GF-D8 (cell line): ENCODE measurements around the gene CBLB.
"Not testable (repeated sequence)": the region's sequence is repeated elsewhere in the genome, so short reads cannot be mapped to it uniquely, and the experiment has no call there.

Experiments used
- DNase-seq: peaks from one replicate; lab custom pipeline; 2025; lab: John Stamatoyannopoulos, UW

CBLB gene

DNA sequence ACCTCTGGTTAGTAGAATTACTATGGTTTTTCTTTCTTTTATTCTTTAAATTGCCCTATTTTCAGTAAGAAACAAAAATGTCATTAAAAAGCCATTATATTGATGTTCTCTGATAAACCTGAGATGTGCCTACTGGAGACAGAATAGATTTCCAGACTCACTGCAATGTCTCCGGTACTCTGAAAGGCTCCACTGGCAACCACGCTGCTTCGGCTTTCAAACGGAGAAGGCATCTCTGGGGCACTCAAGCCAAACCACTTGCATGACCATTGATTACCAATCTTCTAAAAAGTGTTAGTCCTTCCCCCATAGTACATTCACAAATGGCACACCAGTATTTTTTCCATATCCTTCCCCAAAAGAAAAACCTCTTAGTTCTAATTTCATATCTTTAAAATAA, 82.6 kb downstream of the CBLB start:
- DNase-seq = no peak

DNA sequence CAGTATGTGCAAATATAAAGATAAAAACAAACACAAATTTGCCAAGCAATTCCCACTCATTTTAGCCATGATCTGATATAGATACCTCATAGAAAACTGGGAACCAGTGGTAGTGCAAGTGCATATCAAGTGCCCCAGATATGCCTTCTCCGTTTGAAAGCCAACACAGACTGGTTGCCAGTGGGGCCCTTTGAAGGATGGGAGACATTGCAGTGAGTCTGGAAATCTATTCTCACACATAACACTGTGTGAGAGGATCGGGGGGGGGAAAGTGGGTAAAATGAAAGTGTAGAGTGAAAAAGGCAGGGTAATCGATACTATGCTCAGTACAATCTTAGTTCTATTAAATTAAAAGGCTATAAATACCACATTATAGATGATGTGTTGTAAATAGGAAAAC, 83.0 kb downstream of the CBLB start:
- DNase-seq = no peak

DNA sequence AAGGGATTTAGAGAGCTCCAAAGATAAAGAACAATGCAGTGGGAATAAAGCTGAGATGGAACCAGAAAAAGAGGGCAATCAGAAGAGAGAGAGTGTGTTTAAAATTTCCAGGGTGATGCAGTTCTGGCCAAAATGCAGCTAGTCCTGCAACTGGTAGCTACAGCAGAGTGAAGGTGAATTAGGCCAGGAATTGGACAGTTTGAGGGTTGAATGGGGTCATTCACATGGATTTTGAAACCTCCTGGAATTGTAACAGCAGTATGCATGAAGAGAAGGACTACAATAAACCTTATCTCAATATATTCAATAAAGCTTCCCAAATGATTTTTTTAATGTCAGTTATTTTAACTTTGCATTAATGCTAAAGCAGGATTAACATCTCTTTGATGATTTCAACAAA, 85.2 kb downstream of the CBLB start:
- DNase-seq = no peak

DNA sequence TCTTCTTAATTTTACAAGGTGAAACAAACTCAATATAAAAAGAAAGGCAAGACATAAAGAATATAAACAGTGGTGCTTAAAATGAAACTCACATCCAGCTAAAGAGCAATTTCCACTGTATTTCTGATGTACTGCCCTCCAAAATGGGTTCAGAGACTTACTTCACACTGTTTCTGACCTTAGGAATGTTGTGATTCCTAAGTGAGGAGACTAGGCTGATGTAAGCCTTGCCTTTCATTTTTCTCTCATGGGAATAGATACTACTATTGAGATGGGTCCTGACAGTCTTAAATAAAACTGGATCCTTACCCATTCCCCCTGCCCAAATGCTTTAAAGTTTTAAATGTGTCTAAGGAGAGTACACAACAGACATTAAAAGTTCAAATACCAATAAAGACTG, 86.9 kb downstream of the CBLB start:
- no peak for DNase-seq

DNA sequence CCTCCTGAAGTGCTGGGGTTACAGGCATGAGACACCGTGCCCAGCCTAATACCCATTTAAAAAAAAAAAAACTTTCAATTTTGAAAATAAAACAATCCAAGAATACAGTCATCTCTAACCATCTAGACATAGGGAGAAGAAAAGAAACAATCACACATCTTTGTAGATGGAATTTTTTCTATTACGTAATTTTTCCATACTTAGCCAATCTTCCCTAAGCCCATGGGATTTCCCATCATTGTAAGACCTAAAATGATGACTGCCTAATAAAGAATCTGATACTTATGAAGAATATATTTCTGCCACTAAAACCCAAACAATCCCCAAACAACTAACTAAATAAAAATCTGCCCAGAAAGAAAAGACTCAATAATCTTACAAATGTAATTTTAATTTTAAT, 88.7 kb downstream of the CBLB start:
- DNase-seq = no peak

DNA sequence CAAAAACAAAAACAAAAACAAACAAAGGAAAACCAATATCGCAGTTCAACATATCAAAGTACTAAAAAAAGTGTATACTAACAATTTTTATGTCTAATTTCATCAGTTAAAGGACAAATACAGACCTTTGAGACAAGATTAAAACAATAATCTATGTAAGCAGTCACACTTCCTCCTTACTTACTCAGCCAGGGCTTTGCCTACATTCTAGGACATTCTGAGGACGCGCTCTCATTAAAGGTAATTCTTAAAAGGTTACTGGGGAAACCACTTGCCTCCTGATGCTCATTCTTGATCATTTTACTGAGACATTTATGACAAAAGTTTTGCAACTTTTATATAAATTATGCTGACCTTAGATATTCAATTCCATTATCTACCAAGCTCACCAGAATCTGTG, 93.4 kb downstream of the CBLB start:
- no peak for DNase-seq

DNA sequence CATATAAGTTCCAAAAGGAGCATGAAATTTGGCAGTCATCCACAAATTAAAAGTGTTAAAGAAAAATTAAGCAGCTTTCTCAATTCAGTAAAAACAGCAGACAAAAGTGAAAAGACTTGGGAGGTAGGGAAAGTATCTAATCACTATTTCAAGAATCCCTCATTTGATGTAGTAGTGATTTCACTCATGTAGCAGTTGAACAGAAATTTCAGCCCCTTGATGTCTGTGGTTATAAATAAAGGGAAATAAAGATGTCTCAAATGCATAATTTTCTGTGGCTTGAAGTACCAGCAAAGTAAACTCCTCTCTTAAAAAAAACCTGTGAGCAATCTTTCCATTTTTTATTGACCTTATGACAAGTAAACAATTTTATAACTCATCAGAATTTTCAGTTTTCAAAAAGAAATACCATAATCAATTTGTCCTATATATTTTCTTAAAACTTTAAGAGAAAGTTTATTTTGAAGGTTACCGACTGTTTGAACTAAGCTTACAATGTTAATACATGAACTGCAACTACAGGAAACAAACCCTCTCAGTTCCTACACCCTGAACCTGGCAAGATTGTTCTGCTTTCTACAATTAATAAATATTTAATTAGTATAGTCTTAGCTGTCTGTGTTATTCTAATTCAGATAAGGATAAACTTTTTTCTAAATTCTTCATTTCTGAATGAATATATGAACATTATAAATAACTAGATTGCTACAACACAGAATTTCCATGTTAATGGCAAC, 94.2 kb downstream of the CBLB start:
- DNase-seq = no peak

DNA sequence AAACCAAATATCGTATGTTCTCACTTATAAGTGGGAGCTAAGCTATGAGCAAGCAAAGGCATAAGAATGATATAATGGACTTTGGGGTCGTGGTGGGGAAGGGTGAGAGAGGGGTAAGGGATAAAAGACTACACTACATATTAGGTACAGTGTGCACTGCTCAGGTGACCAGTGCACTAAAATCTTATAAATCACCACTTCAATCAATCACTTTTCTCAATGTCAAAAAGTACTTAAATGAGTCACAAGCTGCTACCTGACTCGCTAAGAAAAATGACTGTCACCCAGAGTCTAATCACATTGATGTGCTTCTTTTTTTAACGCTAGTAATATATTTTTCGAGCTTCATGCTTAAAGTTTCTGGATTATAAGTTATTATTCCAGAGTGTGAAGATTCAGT, 95.5 kb downstream of the CBLB start:
- no peak for DNase-seq

DNA sequence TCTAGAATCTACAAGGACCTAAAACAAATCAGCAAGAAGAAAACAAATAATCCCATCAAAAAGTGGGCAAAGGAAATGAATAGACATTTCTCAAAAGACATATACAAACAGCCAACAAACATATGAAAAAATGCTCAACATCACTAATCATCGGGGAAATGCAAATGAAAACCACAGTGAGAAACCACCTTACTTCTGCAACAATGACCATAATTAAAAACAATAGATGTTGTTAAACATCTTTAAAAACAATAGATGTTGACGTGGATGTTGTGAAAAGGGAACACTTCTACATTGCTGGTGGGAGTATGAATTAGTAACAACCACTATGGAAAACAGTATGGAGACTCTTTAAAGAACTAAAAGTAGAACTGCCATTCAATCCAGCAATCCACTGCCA, 96.2 kb downstream of the CBLB start:
- no peak for DNase-seq

DNA sequence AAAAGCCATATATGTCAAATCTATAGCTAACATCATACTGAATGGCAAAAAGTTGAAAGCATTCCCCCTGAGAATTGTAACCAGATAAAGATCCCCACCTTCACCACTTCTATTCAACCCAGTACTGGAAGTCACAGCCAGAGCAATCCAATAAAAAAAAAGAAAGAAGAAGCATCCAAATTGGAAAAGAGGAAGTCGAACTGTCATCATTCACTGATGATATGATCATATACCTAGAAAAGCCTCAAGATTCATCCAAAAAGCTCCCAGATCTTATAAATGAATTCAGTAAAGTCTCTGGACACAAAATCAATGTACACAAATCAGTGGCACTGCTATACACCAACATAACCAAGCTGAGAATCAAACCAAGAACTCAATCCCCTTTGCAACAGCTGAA, 97.4 kb downstream of the CBLB start:
- no peak for DNase-seq

DNA sequence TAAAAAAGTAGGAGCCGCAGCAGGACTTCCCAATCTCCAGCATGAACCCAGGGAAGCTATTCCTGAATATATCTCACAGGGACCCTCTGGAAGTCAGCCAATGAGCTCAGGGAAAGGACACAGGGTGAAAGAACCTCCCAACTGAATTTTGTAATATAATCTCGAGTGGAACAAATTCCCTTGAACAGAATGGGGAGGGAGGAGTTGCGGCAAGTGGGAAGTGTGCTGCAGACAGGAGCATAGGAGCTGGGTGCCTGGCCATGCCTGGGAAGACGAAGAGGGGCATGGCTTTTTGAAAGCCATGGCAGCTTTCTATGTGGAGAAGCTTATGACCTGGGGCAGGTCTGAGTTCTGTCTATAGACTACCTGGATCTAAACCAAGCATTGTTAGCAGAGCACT, 98.4 kb downstream of the CBLB start:
- no peak for DNase-seq

DNA sequence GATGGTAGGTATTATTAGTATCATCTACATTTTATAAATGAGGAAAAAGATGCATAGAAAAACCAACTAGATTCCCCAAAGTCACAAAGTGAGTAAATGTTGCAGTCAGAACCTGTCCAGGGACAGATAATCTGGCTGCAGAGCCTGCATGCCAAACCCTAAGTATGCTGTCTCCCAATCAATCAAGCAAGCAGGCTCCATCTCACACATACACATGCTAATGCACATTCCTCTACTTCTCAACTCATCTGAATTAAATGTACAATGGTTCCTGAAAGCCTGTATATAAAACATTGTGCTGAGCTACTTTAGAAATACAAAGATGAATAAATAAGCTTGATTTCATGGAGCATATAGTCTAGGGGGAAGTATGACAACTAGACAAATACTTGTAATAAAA, 101.0 kb downstream of the CBLB start:
- DNase-seq = no peak

DNA sequence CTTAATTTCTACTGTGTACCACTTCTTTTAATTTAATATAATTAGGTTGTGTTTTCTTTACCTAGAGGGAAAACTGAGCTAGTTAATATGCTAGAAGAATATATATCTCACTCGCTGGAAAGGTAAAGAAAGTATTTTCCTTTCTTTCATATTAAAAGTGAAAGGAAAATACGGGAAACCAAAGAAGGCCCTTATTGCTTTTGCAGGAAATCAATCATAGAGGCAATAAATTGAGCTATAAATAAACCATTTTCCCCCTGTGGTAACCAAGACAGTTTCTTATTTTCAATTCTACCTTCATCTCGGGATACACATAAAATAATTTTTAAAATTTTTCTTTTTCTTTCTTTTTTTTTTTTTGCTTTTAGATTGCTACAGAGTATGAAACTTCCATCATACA, 101.6 kb downstream of the CBLB start:
- DNase-seq = no peak

DNA sequence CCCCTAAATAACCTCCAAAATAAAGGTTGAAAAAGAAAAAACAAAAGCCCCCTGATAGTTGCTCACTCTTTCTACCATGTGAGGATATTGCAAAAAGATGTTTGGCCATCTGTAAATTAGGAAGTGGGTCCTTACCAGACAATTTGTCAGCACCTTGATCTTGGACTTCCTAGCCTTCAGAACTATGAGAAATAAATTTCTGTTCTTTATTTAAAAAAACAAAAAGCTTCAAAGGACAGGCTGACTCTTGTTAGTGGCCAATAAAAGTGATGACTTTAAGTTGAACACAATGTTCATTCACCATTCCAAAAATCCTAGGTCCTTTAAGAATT, 103.5 kb downstream of the CBLB start:
- no peak for DNase-seq

DNA sequence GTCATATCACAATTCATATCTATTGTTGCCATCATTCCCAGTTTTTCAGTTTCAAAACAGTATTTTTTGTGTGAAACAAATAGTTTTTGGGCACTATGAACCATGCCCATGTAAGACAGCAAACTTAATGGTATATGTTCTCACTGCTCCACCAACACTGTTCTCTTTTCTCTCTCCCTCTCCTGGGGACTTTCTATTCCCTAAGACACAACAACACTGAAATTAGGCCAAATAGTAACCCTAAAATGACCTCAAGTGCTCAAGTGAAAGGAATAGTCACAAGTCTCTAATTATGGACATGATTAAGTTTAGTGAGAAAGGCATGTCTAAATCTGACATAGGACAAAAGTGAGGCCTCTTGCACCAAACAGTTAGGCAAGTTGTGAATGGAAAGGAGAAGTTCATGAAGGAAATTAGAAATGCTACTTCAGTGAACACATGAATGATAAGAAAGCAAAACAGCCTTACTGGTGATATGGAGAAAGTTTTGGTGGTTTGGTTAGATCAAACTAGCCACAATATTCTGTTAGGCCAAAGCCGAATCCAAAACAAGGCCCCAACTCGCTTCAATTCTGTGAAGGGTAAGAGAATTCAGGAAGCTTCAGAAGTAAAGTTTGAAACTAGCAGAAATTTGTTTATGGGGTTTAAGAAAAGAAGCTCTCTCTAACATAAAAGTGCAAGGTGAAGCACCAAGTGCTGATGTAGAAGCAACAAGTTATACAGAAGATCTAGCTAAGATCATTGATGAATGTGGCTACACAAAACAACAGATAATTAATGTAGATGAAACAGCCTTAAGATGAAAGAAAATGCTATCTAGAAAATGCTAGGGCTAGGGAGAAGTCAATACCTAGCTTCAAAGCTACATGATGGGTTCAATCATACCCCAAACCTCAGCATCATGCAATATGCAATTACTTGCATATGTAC, 104.2 kb downstream of the CBLB start:
- DNase-seq = peak; percentile 51

DNA sequence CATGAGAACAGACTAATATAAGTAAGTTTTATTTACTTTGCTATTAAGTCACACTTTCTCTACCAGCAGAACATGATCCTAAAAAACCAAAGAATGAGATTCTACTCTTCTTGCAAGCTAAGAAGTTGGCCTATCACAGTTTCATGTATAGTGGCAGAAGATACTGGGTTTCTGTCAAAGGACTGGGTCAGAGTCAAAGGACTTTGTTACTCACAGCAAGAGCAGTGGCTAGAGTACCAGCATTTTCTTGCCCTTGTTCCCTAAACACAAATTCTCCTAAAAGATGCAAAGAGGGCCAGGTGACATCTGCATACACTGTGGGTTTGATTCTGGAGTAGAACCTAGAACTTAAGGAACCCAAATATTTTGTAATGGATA, 105.2 kb downstream of the CBLB start:
- DNase-seq = no peak

DNA sequence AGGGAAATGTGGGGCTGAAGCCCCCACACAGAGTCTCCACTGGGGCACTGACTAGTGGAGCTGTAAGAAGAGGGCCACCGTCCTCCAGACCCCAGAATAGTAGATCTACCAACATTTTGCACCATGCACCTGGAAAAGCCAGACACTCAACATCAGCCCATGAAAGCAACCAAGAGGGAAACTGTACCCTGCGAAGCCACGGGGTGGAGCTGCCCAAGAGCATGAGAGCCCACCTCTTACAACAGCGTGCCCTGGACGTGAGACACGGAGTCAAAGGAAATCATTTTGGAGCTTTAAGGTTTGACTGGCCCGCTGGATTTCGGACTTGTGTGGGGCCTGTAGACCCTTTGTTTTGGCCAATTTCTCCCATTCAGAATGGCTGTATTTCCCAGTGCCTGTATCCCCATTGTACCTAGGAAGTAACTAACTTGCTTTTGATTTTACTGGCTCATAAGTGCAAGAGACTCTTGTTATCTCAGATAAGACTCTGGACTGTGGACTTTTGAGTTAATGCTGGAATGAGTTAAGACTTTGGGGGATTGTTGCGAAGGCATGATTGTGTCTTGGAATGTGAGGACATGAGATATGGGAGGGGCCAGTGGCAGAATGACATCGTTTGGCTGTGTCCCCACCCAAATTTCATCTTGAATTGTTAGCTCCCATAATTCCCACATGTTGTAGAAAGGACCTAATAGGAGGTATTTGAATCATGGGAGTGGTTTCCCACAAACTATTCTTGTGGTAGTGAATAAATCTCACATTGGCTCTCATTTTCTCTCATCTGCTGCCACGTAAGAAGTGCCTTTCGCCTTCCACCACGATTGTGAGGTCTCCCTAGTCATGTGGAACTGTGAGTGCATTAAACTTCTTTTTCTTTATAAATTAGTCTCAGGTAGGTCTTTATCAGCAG, 105.8 kb downstream of the CBLB start:
- no peak for DNase-seq

DNA sequence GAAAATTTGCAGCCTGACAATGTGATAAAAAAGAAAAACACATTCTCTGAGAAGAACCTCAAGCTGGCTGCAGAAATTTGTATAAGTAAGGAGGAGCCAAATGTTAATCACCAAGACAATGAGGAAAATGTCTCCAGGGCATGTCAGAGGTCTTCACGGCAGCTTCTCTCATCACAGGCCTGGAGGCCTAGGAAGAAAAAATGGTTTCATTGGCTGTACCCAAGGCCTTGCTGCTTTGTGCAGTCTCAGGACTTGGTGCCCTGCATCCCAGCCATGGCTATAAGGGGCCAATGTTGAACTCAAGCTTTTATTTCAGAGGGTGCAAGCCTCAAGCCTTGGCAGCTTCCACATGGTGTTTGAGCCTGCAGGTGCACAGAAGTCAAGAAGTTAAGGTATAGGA, 106.6 kb downstream of the CBLB start:
- DNase-seq = not testable (repeated sequence)

DNA sequence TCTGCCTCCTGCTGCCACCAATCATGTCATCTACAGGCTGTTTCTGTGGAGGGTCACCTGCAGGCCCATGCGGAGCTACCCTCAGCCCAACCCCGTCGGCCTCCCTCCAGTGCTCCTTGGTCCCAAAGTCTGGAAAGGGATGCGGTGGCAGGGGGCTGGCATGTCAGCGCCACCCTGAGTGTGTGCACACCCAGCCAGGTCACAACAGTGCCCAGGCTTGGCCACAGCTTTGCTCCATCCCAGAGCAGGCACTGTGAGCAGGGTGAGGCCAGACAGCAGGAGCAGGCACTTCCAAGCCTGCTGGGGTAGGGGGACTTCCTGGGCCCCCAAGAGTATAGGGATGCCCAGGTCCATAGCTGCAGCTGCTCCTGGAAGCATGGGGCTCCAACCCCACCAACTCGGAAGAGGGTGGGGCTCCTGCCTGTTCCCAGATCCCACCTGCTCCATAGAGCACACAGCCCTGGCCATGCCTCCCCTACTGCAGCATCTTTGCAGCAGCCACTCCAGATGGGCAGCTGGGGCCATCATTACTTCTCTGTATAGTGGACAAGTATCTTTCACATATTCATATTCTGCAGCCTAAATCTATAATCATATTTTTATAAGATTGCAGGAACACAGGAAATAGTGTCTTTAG, 109.3 kb downstream of the CBLB start:
- DNase-seq = no peak

DNA sequence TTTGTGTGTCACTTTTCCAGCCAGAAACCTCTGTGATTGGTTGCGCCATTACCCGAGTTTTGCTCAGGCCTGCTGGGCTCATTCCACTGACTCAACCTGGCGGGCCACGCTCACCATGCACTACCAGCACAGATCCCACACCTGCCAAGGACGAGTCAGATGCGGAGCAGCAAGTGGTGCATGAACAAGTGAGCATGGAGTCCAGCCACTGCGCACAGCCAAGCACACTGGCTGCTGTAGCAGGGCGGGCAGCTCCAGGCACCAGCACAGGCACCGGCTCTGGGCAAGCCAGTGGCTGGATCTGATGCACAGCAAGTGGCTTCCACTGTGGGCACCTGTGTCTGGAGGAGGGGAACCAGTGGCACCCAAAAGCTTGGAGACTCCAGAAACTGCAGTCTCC, 110.4 kb downstream of the CBLB start:
- DNase-seq = no peak

DNA sequence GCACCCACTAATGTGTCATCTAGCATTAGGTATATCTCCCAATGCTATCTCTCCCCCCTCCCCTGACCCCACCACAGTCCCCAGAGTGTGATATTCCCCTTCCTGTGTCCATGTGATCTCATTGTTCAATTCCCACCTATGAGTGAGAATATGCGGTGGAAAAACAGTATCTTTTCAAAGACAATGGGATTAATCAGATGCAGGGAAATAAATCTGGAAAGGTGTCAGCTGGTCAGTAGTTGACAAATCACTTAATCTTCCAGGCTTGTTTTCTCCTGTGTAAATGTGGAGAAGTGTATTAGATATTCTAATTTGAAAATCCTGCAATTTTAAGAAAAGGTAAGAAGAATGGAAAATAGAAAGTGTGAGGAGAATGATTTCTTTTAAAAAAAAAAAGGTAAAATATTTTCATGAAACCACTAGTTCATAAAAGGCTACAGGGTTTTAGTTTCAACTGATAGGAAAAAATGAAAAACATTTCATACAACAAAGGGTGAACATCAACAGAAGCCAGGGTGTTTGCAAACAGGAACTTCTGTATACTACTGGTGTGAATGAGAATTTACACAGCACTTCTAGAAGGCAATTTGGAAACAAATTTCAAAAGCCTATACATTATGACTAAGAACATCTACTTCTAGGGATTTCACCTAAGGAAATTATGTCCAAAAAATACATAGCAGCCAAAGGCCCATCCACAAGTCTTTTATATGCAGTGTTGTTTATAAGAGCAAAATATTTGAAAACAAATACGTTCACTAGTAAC, 113.5 kb downstream of the CBLB start:
- no peak for DNase-seq
